Measurements from ENCODE around the gene TASP1. TPM values are rescaled to one million over a fixed set of nuclear protein-coding genes. Genes with fewer than 3 reads are reported as not detected.

TASP1 gene
- total RNA-seq, 1 experiment from 2014 or later: 9.5 TPM

DNA sequence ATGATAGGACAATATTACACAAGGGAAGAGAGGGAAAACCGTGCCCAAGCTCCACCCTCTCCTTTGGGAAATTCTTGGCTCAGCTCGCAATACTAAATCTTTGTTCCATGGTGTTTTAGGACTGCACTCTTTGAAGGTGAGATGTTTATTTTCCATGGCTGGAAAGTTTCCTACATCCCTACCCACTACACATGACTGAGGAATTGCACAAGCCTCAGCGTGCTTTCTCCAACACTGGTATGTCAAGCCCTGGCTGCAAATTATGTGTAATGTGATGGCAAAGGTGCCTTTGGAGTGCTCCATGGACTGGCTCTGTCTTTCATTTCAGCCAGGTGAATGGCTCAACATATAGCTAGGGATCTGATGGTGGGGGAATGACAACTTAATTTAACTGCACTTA lies 283.3 kb downstream of the TASP1 start:
- Histone ChIP-seq H4K91ac (ENCODE audit: insufficient read length, low read depth, low read length) (no peak overlapping the region), H3K79me1 (ENCODE audit: insufficient read depth, low read depth, low read length, poor library complexity, severe bottlenecking) (no peaks in the 10 kb centered on the region), H3K27me3 (ENCODE audit: insufficient read depth, low read length) (no peaks in the 10 kb centered on the region), H2AK5ac (ENCODE audit: insufficient read length, low read length) (no peak overlapping the region), H2BK5ac (ENCODE audit: insufficient read length, low read length) (no peak overlapping the region), H2BK15ac (ENCODE audit: low read depth, low read length) (no peak overlapping the region), H3K4me1 (ENCODE audit: insufficient read depth, low read length) (peaks cover 8% of the 10 kb centered on the region; the same call in 1 of the 2 replicates), H3K23me2 (ENCODE audit: insufficient read length, low read depth, low read length, poor library complexity, severe bottlenecking) (no peaks in the 10 kb centered on the region), H3K4me2 (ENCODE audit: insufficient read depth, insufficient read length, low read length) (no peak overlapping the region), H2BK120ac (ENCODE audit: low read depth, low read length, poor library complexity, severe bottlenecking) (no peak overlapping the region), H3K14ac (ENCODE audit: insufficient read depth, low read length) (no peak overlapping the region), H3K27ac (ENCODE audit: insufficient read length, low read depth, low read length) (no peak overlapping the region), H3K9me3 (ENCODE audit: control insufficient read depth, low read depth, low read length) (no peaks in the 10 kb centered on the region), H3K79me2 (ENCODE audit: insufficient read depth, low read length) (no peaks in the 10 kb centered on the region), H4K5ac (ENCODE audit: insufficient read length, low read depth, low read length) (no peak overlapping the region), H3K9ac (ENCODE audit: extremely low read depth, insufficient read length, low read length) (no peak overlapping the region), H2BK12ac (ENCODE audit: insufficient read length, low read depth, low read length) (no peak overlapping the region), H4K8ac (replicated peaks; ENCODE audit: insufficient read length, low read depth, low read length) (no peak overlapping the region), H3K4ac (ENCODE audit: low read depth, low read length) (no peak overlapping the region), H3T11ph (ENCODE audit: low read length) (no peak overlapping the region), H2AFZ (ENCODE audit: low read length) (no peak overlapping the region), H4K20me1 (ENCODE audit: control insufficient read depth, insufficient read depth, insufficient read length) (no peaks in the 10 kb centered on the region), H3K18ac (ENCODE audit: insufficient read length, low read depth, low read length) (no peak overlapping the region), H3K56ac (ENCODE audit: insufficient read length, low read depth, low read length) (no peak overlapping the region), H3K23ac (ENCODE audit: insufficient read length, low read depth, low read length) (no peak overlapping the region), H2BK20ac (ENCODE audit: low read depth, low read length, poor library complexity, severe bottlenecking) (no peak overlapping the region)
- peaks cover 0 to under 1% (median 0%) of the 10 kb centered on the region in 3 experiments; a peak in 2 of 7 replicates for H3K36me3 Mint-ChIP-seq (ENCODE audit: insufficient read depth in 1 of 3, low read depth in 3 of 3)
- TF ChIP-seq, protein P1, sequence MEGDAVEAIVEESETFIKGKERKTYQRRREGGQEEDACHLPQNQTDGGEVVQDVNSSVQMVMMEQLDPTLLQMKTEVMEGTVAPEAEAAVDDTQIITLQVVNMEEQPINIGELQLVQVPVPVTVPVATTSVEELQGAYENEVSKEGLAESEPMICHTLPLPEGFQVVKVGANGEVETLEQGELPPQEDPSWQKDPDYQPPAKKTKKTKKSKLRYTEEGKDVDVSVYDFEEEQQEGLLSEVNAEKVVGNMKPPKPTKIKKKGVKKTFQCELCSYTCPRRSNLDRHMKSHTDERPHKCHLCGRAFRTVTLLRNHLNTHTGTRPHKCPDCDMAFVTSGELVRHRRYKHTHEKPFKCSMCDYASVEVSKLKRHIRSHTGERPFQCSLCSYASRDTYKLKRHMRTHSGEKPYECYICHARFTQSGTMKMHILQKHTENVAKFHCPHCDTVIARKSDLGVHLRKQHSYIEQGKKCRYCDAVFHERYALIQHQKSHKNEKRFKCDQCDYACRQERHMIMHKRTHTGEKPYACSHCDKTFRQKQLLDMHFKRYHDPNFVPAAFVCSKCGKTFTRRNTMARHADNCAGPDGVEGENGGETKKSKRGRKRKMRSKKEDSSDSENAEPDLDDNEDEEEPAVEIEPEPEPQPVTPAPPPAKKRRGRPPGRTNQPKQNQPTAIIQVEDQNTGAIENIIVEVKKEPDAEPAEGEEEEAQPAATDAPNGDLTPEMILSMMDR (conservative IDR thresholded peaks at IDR 0.05): no peak
- peaks cover 32 to 59% of the 10 kb centered on the region in 2 experiments for H3K4me1 Mint-ChIP-seq
- H3K9me3 Mint-ChIP-seq: peaks cover 0 to 3% of the 10 kb centered on the region in 2 experiments; a peak in 1 of 5 replicates
- no peaks in the 10 kb centered on the region for H3K27me3 Mint-ChIP-seq (ENCODE audit: low read depth)
- H3K27ac Mint-ChIP-seq: peak overlapping the region in 1 of 3 experiments; percentile 15; a peak in 2 of 7 replicates
- no CpG with 5 or more reads among the region's 3 CpGs for WGBS (ENCODE audit: extremely low coverage, insufficient read length, low lambda C conversion rate)
- H3K4me3 Mint-ChIP-seq: no peak overlapping the region
- DNase-seq: no peak

Measured in H9 (cell line).